Spleen (tissue), 11 donors: ENCODE measurements around the gene BRCA2. TPM values are rescaled to one million over a fixed set of nuclear protein-coding genes. Genes with fewer than 3 reads are reported as not detected.

Experiments
- DNase-seq: peaks from one replicate; pipeline ENCODE4 v3.0.0-alpha.2; 2020
- H3K27ac ChIP-seq, 8 donors: fragments of 200-600 bp; sonication (generic) in 7 of 8; 1 replicate in 4 of 8; 2 replicates in 4 of 8; pipeline versions ENCODE4 v1.5.0 to v1.8.0; 2016 to 2021; ENCODE audit warnings: inconsistent platforms in 4 of 8, mild to moderate bottlenecking in 4 of 8, moderate library complexity in 1 of 8
- H3K27me3 ChIP-seq, 7 donors: fragments of 200-600 bp; sonication (generic) in 6 of 7; replicated peaks in 1 of 7; 1 replicate in 4 of 7; 2 replicates in 3 of 7; pipeline versions ENCODE4 v1.5.0 to v1.8.0; 2016 to 2021; ENCODE audit warnings: inconsistent platforms in 3 of 7, mild to moderate bottlenecking in 1 of 7
- H3K36me3 ChIP-seq, 6 donors: fragments of 200-600 bp; sonication (generic) in 5 of 6; 1 replicate in 4 of 6; 2 replicates in 2 of 6; pipeline versions ENCODE4 v1.5.0 to v1.8.0; 2016 to 2021; ENCODE audit warnings: inconsistent platforms in 2 of 6
- H3K4me1 ChIP-seq, 6 donors: fragments of 200-600 bp; sonication (generic) in 5 of 6; 1 replicate in 3 of 6; 2 replicates in 3 of 6; pipeline versions ENCODE4 v1.5.0 to v1.8.0; 2016 to 2021; ENCODE audit warnings: inconsistent platforms in 3 of 6
- H3K4me3 ChIP-seq, 8 donors: fragments of 200-600 bp; sonication (generic) in 7 of 8; 1 replicate in 4 of 8; 2 replicates in 4 of 8; pipeline versions ENCODE4 v1.5.0 to v1.8.0; 2016 to 2021; ENCODE audit warnings: inconsistent platforms in 4 of 8, mild to moderate bottlenecking in 4 of 8, moderate library complexity in 2 of 8
- H3K9me3 ChIP-seq, 8 donors: fragments of 200-600 bp; sonication (generic) in 7 of 8; 1 replicate in 4 of 8; 2 replicates in 4 of 8; pipeline versions ENCODE4 v1.5.0 to v1.8.0; 2016 to 2021; ENCODE audit warnings: inconsistent platforms in 4 of 8
- CTCF ChIP-seq, 11 experiments: fragments of 200-600 bp in 7 of 11; fragments of 450-650 bp in 4 of 11; sonication (generic) in 4 of 11; IDR thresholded peaks in 8 of 11; conservative IDR thresholded peaks in 3 of 11; 1 replicate in 7 of 11; 2 replicates in 4 of 11; pipeline versions ENCODE4 v1.4.0 to v1.8.0; 2016 to 2021; ENCODE audit warnings: antibody characterized with exemption in 11 of 11, inconsistent platforms in 4 of 11, mild to moderate bottlenecking in 1 of 11
- POLR2A ChIP-seq, 3 donors: fragments of 450-650 bp; IDR thresholded peaks; one replicate each; pipeline ENCODE4 v1.5.1; 2017; ENCODE audit warnings: antibody characterized with exemption in 3 of 3, mild to moderate bottlenecking in 1 of 3
- POLR2AphosphoS5 ChIP-seq, 3 donors: sonication (generic); formaldehyde crosslinking; IDR thresholded peaks; one replicate each; pipeline ENCODE4 v1.5.1; 2017; ENCODE audit warnings: antibody characterized with exemption in 3 of 3
- WGBS, 5 donors: extraction: QIAGEN DNeasy Blood & Tissue Kit in 3 of 5; methylation state at CpG; one replicate each; pipeline versions ENCODE4 v1.1.5 to v1.1.7; 2013 to 2018; 5-methylcytosine and 5-hydroxymethylcytosine counted together
- intact Hi-C: fragments of 100-400 bp; cut with DNase I; formaldehyde crosslinking; loops from one replicate; pipeline ENCODE4 v1.15.0; 2023; ENCODE audit warnings: low total_unique reads
- polyA plus RNA-seq, 3 donors: library from polyadenylated mRNA; stranded (reverse); fragments of 200-250 nt; gene quantifications; one replicate each; pipeline ENCODE4 v1.2.1, GENCODE V29; 2013
- total RNA-seq, 7 donors: library from RNA; depleted of rRNA in 3 of 7; stranded (reverse); fragments of >200 nt in 3 of 7; fragmentation: NEBNext Ultra II Directional in 4 of 7; extraction: Animal tissue kit (Norgen Biotek cat#: 25700) in 4 of 7; gene quantifications; one replicate each; pipeline versions ENCODE4 v1.1.0 to v1.2.1, GENCODE V29; 2016 to 2021
- donor health status: healthy with polysubstance abuse.
- donor health status: DM: no; HTN: no; CAD: no; lungs with moderate emphysema.
- donor health status: DM: no; HTN: no; CAD: no.
- donor health status: Bipolar disorder and iron deficiency.
- donor health status: healthy.
- donor health status: DM: no; HTN: no; CAD: no.
- donor health status: DM: yes; HTN: yes; CAD: no.

BRCA2 gene
- total and polyA plus RNA-seq, 10 donors, result 0.35 to 11.2 (median 6.1) TPM

DNA sequence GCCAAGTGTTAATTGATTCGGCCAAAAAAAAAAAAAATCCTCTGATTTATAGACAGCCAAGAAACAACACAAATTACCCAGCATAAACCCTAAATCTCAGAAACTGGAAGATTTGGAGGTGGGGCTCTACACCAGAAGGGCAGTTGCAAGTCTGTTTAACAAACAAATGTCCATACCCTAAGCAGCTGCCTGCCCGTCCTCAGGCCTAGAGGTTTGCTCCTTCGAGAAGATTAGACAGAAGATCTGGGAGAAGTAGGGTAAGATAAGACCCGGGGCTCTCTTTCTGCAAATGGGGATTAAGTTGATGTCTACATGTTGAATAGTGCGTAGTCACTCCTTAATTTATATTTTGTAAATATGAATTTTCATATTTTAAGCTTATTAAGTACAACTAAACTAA is 116.1 kb downstream of the BRCA2 start:
- no peak overlapping the region for H3K4me3 ChIP-seq
- H3K27ac ChIP-seq, result no peak overlapping the region
- 91 to 97% (median 95%) methylated on average over 5 of the region's 5 CpGs for WGBS, 5 donors
- TF ChIP-seq CTCF (IDR thresholded peaks at IDR 0.05 in 8 of 11, conservative IDR thresholded peaks at IDR 0.05 in 3 of 11), result no peak
- H3K36me3 ChIP-seq, result peaks cover 0 to 35% (median 2%) of the 10 kb centered on the region in 6 donors
- no peak for DNase-seq
- H3K27me3 ChIP-seq, result no peaks in the 10 kb centered on the region
- H3K9me3 ChIP-seq, result no peaks in the 10 kb centered on the region
- intact Hi-C loops, result no loop called here
- H3K4me1 ChIP-seq, result peaks cover 4 to 31% (median 16%) of the 10 kb centered on the region in 6 donors

- no peaks in the 10 kb centered on the region for H3K9me3 ChIP-seq
- no peak overlapping the region for H3K27ac ChIP-seq
- no peak for DNase-seq
- no peak overlapping the region for H3K4me3 ChIP-seq
- H3K36me3 ChIP-seq, result peaks cover 0 to 38% (median 3%) of the 10 kb centered on the region in 6 donors
- intact Hi-C loops, result no loop called here
- TF ChIP-seq POLR2A (IDR thresholded peaks at IDR 0.05) (no peak), CTCF (IDR thresholded peaks at IDR 0.05 in 8 of 11, conservative IDR thresholded peaks at IDR 0.05 in 3 of 11) (no peak), POLR2AphosphoS5 (IDR thresholded peaks at IDR 0.05) (no peak)
- 93 to 98% (median 96%) methylated on average over 3 of the region's 3 CpGs for WGBS, 5 donors
- no peaks in the 10 kb centered on the region for H3K27me3 ChIP-seq
- peaks cover 4 to 26% (median 13%) of the 10 kb centered on the region in 6 donors for H3K4me1 ChIP-seq
Measured at GRCh38 chr13:32432856-32433255, 117.5 kb downstream of the BRCA2 start.

GRCh38 chr13:32438871-32439270 is 123.6 kb downstream of the BRCA2 start:
- intact Hi-C loops, result no loop called here
- Histone ChIP-seq H3K4me1 (peaks cover 0 to 10% (median 8%) of the 10 kb centered on the region in 6 donors), H3K27me3 (no peaks in the 10 kb centered on the region), H3K4me3 (no peak overlapping the region), H3K27ac (no peak overlapping the region), H3K9me3 (no peaks in the 10 kb centered on the region), H3K36me3 (peaks cover 0 to 46% (median 3%) of the 10 kb centered on the region in 6 donors)
- TF ChIP-seq POLR2AphosphoS5 (IDR thresholded peaks at IDR 0.05) (no peak), CTCF (IDR thresholded peaks at IDR 0.05 in 8 of 11, conservative IDR thresholded peaks at IDR 0.05 in 3 of 11) (no peak), POLR2A (IDR thresholded peaks at IDR 0.05) (no peak)
- 94 to 99% (median 96%) methylated on average over 4 of the region's 4 CpGs for WGBS, 5 donors
- DNase-seq, result no peak

DNA sequence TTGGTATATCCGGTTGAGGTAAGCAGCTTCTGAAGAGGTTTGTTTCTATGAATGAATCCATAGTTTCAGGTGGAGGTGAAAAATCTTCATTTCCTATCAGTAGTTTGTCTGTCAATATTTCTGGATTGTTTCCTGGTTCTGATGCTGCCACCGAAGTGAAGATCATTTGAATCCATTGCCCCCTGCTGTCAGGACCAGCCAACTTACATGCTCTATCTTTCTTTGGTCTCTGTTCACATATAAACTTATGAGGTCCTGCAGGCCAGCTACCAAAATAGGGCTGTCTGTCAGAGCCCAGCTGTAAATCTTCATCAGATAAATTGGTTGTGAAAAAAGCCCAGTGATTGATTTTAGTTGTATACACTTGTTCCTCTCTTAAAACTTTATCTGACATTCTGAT is 127.8 kb downstream of the BRCA2 start:
- TF ChIP-seq CTCF (IDR thresholded peaks at IDR 0.05 in 8 of 11, conservative IDR thresholded peaks at IDR 0.05 in 3 of 11) (peak in 10 of 11 experiments; percentile 9 to 59 (median 42)), POLR2A (IDR thresholded peaks at IDR 0.05) (no peak), POLR2AphosphoS5 (IDR thresholded peaks at IDR 0.05) (no peak)
- WGBS, 5 donors, result 38 to 51% (median 44%) methylated on average over 2 of the region's 2 CpGs
- no peak for DNase-seq

More for the DNA sequence above, 127.8 kb downstream of the BRCA2 start:
- Histone ChIP-seq H3K27me3 (no peaks in the 10 kb centered on the region), H3K4me1 (peaks cover 0 to 24% (median 13%) of the 10 kb centered on the region in 6 donors), H3K27ac (peak overlapping the region in 4 of 8 donors; percentile 29 to 54 (median 41)), H3K9me3 (no peaks in the 10 kb centered on the region), H3K36me3 (peaks cover 0 to 20% (median 0%) of the 10 kb centered on the region in 6 donors), H3K4me3 (no peak overlapping the region)
- intact Hi-C loops, result no loop called here
